ENCODE measurements around the gene PDE4D. TPM values are rescaled to one million over a fixed set of nuclear protein-coding genes. Genes with fewer than 3 reads are reported as not detected.

Gene PDE4D
- total RNA-seq, 1 experiment from 2014 or later, result 3.3 TPM

DNA sequence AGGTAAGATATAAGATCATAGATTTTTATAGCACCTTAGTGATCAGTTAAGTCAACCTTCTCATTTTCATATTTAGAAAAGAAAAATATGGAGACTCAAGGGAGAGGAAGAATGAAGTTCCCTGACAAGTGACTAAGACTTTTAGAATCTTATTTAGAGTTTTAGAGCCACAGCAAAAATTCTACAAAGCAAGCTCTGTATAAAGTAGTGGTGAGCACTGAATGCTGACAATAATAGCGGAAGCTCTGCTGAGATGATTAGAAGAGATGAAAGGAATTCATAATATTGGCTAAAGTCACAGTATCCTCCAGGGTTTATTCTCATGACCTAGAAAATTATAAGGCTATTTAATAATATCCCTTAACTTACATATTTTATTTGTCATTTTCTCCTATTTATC, 316.0 kb downstream of the PDE4D start (continued):
- TF ChIP-seq, protein P1, sequence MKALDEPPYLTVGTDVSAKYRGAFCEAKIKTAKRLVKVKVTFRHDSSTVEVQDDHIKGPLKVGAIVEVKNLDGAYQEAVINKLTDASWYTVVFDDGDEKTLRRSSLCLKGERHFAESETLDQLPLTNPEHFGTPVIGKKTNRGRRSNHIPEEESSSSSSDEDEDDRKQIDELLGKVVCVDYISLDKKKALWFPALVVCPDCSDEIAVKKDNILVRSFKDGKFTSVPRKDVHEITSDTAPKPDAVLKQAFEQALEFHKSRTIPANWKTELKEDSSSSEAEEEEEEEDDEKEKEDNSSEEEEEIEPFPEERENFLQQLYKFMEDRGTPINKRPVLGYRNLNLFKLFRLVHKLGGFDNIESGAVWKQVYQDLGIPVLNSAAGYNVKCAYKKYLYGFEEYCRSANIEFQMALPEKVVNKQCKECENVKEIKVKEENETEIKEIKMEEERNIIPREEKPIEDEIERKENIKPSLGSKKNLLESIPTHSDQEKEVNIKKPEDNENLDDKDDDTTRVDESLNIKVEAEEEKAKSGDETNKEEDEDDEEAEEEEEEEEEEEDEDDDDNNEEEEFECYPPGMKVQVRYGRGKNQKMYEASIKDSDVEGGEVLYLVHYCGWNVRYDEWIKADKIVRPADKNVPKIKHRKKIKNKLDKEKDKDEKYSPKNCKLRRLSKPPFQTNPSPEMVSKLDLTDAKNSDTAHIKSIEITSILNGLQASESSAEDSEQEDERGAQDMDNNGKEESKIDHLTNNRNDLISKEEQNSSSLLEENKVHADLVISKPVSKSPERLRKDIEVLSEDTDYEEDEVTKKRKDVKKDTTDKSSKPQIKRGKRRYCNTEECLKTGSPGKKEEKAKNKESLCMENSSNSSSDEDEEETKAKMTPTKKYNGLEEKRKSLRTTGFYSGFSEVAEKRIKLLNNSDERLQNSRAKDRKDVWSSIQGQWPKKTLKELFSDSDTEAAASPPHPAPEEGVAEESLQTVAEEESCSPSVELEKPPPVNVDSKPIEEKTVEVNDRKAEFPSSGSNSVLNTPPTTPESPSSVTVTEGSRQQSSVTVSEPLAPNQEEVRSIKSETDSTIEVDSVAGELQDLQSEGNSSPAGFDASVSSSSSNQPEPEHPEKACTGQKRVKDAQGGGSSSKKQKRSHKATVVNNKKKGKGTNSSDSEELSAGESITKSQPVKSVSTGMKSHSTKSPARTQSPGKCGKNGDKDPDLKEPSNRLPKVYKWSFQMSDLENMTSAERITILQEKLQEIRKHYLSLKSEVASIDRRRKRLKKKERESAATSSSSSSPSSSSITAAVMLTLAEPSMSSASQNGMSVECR (CRISPR knock-in tag; IDR thresholded peaks at IDR 0.05; ENCODE audit: borderline replicate concordance), result no peak
- no peak for TF ChIP-seq STAT6 (CRISPR knock-in tag; conservative IDR thresholded peaks at IDR 0.05; ENCODE audit: low read depth)
- TF ChIP-seq, protein P2, sequence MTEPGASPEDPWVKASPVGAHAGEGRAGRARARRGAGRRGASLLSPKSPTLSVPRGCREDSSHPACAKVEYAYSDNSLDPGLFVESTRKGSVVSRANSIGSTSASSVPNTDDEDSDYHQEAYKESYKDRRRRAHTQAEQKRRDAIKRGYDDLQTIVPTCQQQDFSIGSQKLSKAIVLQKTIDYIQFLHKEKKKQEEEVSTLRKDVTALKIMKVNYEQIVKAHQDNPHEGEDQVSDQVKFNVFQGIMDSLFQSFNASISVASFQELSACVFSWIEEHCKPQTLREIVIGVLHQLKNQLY (CRISPR knock-in tag; IDR thresholded peaks at IDR 0.05), result no peak
- TF ChIP-seq EMX1 (CRISPR knock-in tag; IDR thresholded peaks at IDR 0.05), result no peak
- TF ChIP-seq IRF2 (CRISPR knock-in tag; IDR thresholded peaks at IDR 0.05; ENCODE audit: borderline replicate concordance, low read depth), result no peak

- no peak overlapping the region for H3K4me3 Mint-ChIP-seq
- TF ChIP-seq JAZF1 (CRISPR knock-in tag; IDR thresholded peaks at IDR 0.05) (no peak), ZNF425 (CRISPR knock-in tag; conservative IDR thresholded peaks at IDR 0.05) (no peak), TP53 (CRISPR knock-in tag; IDR thresholded peaks at IDR 0.05) (no peak), ATF3 (CRISPR knock-in tag; conservative IDR thresholded peaks at IDR 0.05) (no peak), USF2 (CRISPR knock-in tag; IDR thresholded peaks at IDR 0.05) (no peak), SP1 (CRISPR knock-in tag; conservative IDR thresholded peaks at IDR 0.05) (no peak), ERG (CRISPR knock-in tag; IDR thresholded peaks at IDR 0.05) (no peak), NR3C1 (CRISPR knock-in tag; conservative IDR thresholded peaks at IDR 0.05; ENCODE audit: low read depth) (no peak), ZNF532 (CRISPR knock-in tag; IDR thresholded peaks at IDR 0.05; ENCODE audit: borderline replicate concordance) (no peak), NFYB (CRISPR knock-in tag; conservative IDR thresholded peaks at IDR 0.05; ENCODE audit: low read depth) (no peak), MAX (CRISPR knock-in tag; IDR thresholded peaks at IDR 0.05) (no peak), ZNF121 (CRISPR knock-in tag; IDR thresholded peaks at IDR 0.05) (no peak)
These were observed 317.7 kb downstream of the PDE4D start for GRCh38 chr5:59575648-59576445.

More at GRCh38 chr5:59575648-59576445, 317.7 kb downstream of the PDE4D start:
- CTCF ChIA-PET, result interaction anchor here (1.1 to 1.4 kb wide), 2 partner anchors 12 kb away, joined by 4 to 5 read pairs; no protein-coding TSS in a partner anchor
- peaks cover 33% of the 10 kb centered on the region for H3K4me1 Mint-ChIP-seq
- no peak overlapping the region for H3K27ac Mint-ChIP-seq
- H3K27me3 Mint-ChIP-seq (ENCODE audit: low read depth), result no peaks in the 10 kb centered on the region
- ATAC-seq (no peak), DNase-seq (ENCODE audit: low spot score) (no peak)
- POLR2A ChIA-PET, result no interaction called here
- H3K36me3 Mint-ChIP-seq, result no peaks in the 10 kb centered on the region
- peaks cover 9% of the 10 kb centered on the region for H3K9me3 Mint-ChIP-seq
